Activated B cell treated with CpG ODN at 0.5 μM for 24 hours (primary cell): ENCODE measurements around the gene KRTAP5-10. TPM values are rescaled to one million over a fixed set of nuclear protein-coding genes. Genes with fewer than 3 reads are reported as not detected.

Experiments
- ATAC-seq: fragments of 200-7000 bp; cut with Tn5 transposase; one replicate; pipeline ENCODE4 v1.10.0; 2021; ENCODE audit warnings: low read depth, mild to moderate bottlenecking, moderate library complexity
- CTCF ChIA-PET: fragments of 350-600 bp; sonication (Branson Sonifier 250); formaldehyde crosslinking; loops from one replicate; lab custom pipeline; 2021; ENCODE audit warnings: antibody characterized with exemption; lab: Charles Lee
- POLR2A ChIA-PET: fragments of 350-600 bp; sonication (Branson Sonifier 250); formaldehyde crosslinking; loops from one replicate; lab custom pipeline; 2021; ENCODE audit warnings: antibody characterized with exemption; lab: Charles Lee
- DNase-seq: peaks from one replicate; pipeline ENCODE4 v3.0.0; 2022
- H3K27ac Mint-ChIP-seq: one replicate; pipeline ENCODE4 v1.8.0; 2020; ENCODE audit warnings: mixed read lengths
- H3K27me3 Mint-ChIP-seq: one replicate; pipeline ENCODE4 v1.8.0; 2021; ENCODE audit warnings: mixed read lengths
- H3K36me3 Mint-ChIP-seq: one replicate; pipeline ENCODE4 v1.8.0; 2021; ENCODE audit warnings: low read depth, mixed read lengths
- H3K4me1 Mint-ChIP-seq: one replicate; pipeline ENCODE4 v1.8.0; 2021; ENCODE audit warnings: mixed read lengths
- H3K4me3 Mint-ChIP-seq: one replicate; pipeline ENCODE4 v1.8.0; 2020; ENCODE audit warnings: mild to moderate bottlenecking, mixed read lengths
- H3K9me3 Mint-ChIP-seq: one replicate; pipeline ENCODE4 v1.8.0; 2020; ENCODE audit warnings: mixed read lengths
- intact Hi-C: fragments of 100-400 bp; cut with micrococcal nuclease; formaldehyde crosslinking; loops from one replicate; pipeline ENCODE4 v1.15.1; 2024
- total RNA-seq: library from RNA; stranded (reverse); gene quantifications from 2 replicates; pipeline ENCODE4 v1.2.3, GENCODE V29; 2022
- TF ChIP-seq, protein P1 (sequence below): fragments of 200-600 bp; IDR thresholded peaks from one replicate; pipeline ENCODE4 v1.8.0; 2022; ENCODE audit warnings: antibody characterized with exemption, mild to moderate bottlenecking

The KRTAP5-10 gene
- total RNA-seq, 1 donor from 2014 or later = 0.27 TPM

DNA sequence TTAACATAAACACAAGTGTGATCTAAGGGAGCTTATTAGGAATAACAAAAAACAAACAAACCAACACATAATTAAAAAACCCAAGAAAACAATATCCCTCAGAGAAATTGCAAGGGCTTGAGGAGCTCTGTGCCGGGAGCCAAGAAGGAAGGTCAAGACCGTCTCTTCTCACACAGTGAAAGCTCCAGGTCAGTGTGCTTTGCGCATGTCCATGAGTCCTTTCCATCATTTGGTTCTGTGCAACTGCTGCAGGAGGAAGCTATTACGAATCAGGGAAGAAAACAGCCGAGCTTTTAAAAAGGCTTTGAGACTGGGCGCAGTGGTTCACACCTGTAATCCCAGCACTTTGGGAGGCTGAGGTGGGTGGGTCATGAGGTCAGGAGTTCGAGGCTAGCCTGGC lies 23.0 kb upstream of the KRTAP5-10 start:
- ATAC-seq (no peak), DNase-seq (no peak)
- H3K9me3 Mint-ChIP-seq = peaks cover 5% of the 10 kb centered on the region
- H3K36me3 Mint-ChIP-seq = no peaks in the 10 kb centered on the region
- peaks cover 18% of the 10 kb centered on the region for H3K4me1 Mint-ChIP-seq
- peaks cover 7% of the 10 kb centered on the region for H3K27me3 Mint-ChIP-seq
- CTCF ChIA-PET = no interaction called here
- POLR2A ChIA-PET = no interaction called here
- H3K4me3 Mint-ChIP-seq = no peak overlapping the region
- TF ChIP-seq, protein P1, sequence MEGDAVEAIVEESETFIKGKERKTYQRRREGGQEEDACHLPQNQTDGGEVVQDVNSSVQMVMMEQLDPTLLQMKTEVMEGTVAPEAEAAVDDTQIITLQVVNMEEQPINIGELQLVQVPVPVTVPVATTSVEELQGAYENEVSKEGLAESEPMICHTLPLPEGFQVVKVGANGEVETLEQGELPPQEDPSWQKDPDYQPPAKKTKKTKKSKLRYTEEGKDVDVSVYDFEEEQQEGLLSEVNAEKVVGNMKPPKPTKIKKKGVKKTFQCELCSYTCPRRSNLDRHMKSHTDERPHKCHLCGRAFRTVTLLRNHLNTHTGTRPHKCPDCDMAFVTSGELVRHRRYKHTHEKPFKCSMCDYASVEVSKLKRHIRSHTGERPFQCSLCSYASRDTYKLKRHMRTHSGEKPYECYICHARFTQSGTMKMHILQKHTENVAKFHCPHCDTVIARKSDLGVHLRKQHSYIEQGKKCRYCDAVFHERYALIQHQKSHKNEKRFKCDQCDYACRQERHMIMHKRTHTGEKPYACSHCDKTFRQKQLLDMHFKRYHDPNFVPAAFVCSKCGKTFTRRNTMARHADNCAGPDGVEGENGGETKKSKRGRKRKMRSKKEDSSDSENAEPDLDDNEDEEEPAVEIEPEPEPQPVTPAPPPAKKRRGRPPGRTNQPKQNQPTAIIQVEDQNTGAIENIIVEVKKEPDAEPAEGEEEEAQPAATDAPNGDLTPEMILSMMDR = no peak
- intact Hi-C loops = no loop called here
- no peak overlapping the region for H3K27ac Mint-ChIP-seq

DNA sequence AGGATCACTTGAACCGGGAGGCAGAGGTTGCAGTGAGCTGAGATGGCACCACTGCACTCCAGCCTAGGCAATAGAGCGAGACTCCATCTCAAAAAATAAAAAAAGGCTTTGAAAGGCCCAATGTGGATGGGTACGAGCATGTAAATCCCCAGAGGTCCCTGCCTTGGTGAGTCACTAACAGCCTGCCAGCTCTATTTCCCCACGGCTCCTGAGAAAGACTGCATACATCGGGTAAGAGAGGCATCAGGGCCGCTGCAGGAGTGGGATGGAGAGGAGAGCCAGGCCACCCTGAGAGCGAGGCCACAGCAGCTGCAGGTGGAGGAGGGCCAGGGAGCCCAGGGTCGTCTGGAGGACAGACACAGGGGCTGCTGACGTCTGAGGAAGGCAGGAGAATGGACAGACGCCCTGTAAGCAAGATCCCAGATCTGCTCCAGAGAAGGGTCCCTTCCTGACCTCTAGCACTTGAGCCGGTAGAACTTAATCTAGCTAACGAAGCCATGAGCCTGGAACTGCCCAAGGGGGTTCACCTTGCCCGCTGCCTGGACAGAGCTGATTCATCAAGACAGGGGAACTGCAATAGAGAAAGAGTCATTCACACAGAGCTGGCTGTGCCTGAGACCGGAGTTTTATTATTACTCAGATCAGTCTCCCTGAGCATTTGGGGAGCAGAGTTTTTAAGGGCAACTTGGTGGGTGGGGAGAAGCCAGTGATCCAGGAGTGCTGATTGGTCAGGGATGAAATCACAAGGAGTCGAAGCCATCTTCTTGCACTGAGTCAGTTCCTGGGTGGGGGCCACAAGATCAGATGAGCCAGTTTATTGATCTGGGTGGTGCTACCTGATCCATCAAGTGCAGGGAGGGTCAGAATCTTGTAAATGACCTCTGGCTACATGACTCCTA lies 22.2 kb upstream of the KRTAP5-10 start:
- POLR2A ChIA-PET = no interaction called here
- ATAC-seq (no peak), DNase-seq (no peak)
- intact Hi-C loops = no loop called here
- H3K27me3 Mint-ChIP-seq = peaks cover 13% of the 10 kb centered on the region
- peaks cover 18% of the 10 kb centered on the region for H3K4me1 Mint-ChIP-seq
- peak overlapping the region; percentile 44 for H3K4me3 Mint-ChIP-seq
- TF ChIP-seq, protein P1 = no peak
- no peaks in the 10 kb centered on the region for H3K36me3 Mint-ChIP-seq
- CTCF ChIA-PET = no interaction called here
- H3K9me3 Mint-ChIP-seq = peaks cover 5% of the 10 kb centered on the region
- no peak overlapping the region for H3K27ac Mint-ChIP-seq

DNA sequence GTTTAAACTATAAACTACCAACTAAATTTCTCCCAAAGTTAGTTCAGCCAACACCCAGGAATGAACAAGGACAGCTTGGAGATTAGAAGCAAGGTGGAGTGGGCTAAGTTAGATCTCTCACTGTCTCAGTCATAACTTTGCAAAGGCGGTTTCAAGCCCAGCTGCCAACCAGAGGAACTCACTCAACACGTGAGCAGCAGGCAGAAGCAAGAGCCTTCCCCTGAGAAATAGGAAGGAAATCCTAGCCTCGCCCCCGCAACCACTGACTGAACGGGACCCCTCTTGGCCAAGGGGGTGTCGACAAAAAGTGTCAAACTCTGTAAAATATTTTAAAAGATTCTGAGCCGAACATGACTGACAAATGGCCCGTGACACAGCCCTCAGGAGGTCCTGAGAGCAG lies 21.5 kb upstream of the KRTAP5-10 start:
- intact Hi-C loops = no loop called here
- Mint-ChIP-seq H3K27me3 (peaks cover 18% of the 10 kb centered on the region), H3K9me3 (peaks cover 5% of the 10 kb centered on the region), H3K4me3 (peak overlapping the region; percentile 44), H3K27ac (no peak overlapping the region), H3K4me1 (peaks cover 18% of the 10 kb centered on the region), H3K36me3 (no peaks in the 10 kb centered on the region)
- TF ChIP-seq, protein P1 = no peak
- DNase-seq (no peak), ATAC-seq (no peak)
- POLR2A ChIA-PET = no interaction called here
- CTCF ChIA-PET = no interaction called here

DNA sequence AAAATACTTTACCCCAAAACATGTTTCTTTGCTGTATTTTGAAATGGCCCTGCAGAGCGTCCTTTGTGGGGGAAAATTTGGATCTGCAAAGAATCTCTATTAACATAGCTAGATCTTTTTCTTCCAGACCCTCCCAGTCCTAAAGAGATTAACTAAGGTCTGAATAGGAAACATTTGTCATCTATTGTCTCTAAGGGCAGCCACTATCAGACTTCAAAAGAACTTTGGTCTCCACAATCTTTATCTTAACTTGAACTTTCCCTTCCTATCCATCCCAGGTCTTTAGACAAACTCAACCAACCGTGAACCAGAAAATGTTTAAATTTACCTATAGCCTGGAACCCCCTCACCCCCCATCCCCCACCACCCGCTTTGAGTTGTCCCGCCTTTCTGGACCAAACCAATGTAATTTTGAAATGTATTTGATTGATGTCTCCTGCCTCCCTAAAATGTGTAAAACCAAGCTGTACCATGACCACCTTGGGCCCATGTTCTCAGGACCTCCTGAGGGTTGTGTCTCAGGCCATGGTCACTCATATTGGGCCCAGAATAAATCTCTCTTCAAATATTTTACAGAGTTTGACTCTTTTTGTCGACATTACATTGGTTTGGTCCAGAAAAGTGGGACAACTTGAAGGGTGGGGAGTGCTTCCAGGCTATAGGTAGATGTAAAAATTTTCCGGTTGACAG lies 20.7 kb upstream of the KRTAP5-10 start:
- Mint-ChIP-seq H3K27me3 (peaks cover 19% of the 10 kb centered on the region), H3K4me3 (no peak overlapping the region), H3K27ac (no peak overlapping the region), H3K36me3 (no peaks in the 10 kb centered on the region), H3K4me1 (peaks cover 18% of the 10 kb centered on the region), H3K9me3 (peaks cover 5% of the 10 kb centered on the region)
- ChIA-PET POLR2A (no interaction called here), CTCF (no interaction called here)
- ATAC-seq (no peak), DNase-seq (no peak)
- TF ChIP-seq, protein P1 = no peak
- intact Hi-C loops = no loop called here

DNA sequence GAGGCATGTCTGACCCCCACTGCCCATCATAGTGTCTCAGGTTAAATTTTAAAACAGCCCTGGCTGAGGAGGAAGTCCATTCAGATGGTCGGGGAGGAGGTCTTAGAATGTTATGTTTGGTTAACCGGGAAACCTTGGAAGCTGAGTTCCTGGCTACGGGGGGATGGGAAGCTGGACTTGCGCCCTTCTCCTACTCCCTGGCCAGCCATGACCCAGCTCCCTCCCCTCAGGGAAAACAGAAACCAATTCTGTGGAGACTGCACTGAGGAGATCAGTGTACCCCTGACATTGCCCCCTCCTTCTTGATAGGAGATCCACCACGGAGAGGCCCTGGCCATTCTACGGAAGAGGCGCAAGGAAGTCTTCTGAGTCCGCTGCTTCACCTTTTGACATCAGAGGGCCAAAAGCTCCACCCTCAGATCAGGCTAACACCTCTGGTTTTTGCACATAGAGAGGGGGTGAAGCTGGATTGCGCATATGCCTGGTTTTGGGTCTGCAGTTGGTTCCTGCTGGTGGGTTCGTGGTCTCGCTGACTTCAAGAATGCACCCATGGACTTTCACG lies 19.9 kb upstream of the KRTAP5-10 start:
- TF ChIP-seq, protein P1 = no peak
- Mint-ChIP-seq H3K27ac (no peak overlapping the region), H3K27me3 (peaks cover 19% of the 10 kb centered on the region), H3K36me3 (no peaks in the 10 kb centered on the region), H3K4me1 (peaks cover 22% of the 10 kb centered on the region), H3K9me3 (peaks cover 5% of the 10 kb centered on the region), H3K4me3 (no peak overlapping the region)
- CTCF ChIA-PET = no interaction called here
- intact Hi-C loops = no loop called here
- ATAC-seq = no peak
- no peak for DNase-seq
- POLR2A ChIA-PET = no interaction called here
